H54 (cell line): ENCODE data around the gene DRD4.
"Not testable (repeated sequence)": the region's sequence is repeated elsewhere in the genome, so short reads cannot be mapped to it uniquely, and the experiment has no call there.

ENCODE experiments used
- DNase-seq: peaks from one replicate; pipeline ENCODE4 v3.0.0; 2011; ENCODE audit warnings: low spot score, mixed read lengths; ENCODE audit not compliant: insufficient read length
- FAIRE-seq: peaks from 3 replicates; lab custom pipeline; 2011; peaks lifted over from hg19 to GRCh38; lab: Jason Lieb, UNC
- POLR2A ChIP-seq: IDR thresholded peaks from 2 replicates; pipeline ENCODE4 v1.6.1; 2011; ENCODE audit warnings: low read depth, mild to moderate bottlenecking, low read length

DRD4 gene

DNA sequence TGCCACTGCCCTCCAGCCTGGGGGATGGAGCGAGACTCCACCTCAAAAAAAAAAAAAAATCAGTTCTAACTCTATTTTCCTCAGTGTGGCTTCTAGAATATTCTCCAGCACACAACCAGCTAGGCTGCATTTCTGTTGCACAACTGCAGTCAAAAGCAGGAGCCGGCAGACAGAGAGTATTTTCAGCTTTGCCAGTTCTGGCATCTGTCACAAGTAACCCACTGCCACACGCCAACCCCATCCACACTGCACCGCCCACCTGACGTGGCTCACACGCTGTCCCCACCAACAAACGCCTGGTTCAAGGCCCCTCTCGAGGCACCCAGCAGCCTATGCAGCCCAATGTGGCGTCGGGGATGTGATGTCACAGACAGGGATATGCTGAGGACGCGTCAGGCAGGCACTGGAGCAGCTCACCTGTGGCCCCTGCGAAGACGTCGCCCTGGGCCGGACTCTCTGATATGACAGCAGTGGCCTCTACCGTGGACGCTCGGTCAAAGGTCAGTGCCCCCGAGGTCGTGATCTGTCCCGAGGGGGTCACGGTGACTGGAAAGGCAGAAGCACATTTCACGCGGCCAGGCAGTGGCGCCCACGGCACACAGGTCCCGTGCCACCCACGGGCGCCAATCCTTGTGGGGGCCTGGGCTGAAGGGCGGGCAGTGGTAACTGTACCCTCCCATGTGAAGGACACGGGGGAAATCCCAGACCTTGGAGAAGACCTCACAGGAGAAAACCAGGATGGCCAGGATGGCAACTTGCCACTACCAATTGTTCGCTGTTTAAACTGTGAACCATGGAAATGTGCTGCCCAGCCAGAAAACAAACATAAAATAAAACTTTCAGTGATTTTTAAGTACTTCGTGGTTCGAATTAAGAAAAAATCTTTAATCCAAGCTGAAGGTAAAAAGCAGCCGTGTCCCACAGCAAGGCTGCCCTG is 42.5 kb downstream of the DRD4 start:
- no peak for FAIRE-seq
- DNase-seq = no peak
- TF ChIP-seq POLR2A = no peak

DNA sequence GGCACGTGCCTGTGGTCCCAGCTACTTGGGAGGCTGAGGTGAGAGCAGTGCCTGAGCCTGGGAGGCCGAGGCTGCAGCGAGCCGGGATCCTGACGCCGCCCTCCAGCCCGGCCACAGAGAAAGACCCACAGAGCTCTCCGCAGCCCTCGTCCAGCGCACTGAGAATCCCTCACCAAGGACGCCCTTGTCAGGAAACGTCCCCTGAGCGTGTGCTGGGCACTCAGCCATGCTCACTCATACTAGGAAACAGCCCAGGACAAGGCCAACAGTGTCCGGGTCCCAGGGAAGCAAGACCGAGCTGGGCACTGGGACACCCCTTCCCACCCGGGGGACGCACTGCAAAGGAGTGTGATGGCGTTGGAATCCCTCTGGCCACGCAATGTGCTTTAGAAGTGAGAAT is 43.4 kb downstream of the DRD4 start:
- DNase-seq (no peak), FAIRE-seq (no peak)
- TF ChIP-seq POLR2A = no peak

DNA sequence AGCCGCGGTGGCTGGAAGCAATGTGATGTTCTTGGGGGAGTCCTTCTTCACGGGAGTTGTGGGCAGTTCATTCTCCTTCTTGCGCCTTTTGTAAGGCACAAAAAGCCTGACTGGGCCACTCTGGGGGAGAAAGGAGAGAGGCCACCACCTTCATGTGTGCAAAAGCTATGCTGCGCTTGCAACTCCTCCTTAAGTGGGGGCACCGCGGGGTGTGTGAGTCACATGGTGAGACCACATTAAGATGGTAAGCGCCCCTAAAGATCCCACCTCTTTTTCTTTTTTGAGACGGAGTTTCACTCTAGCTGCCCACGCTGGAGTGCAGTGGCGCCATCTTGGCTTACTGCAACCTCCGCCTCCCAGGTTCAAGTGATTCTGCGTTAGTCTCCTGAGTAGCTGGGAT is 43.9 kb downstream of the DRD4 start:
- no peak for DNase-seq
- FAIRE-seq = no peak
- no peak for TF ChIP-seq POLR2A

DNA sequence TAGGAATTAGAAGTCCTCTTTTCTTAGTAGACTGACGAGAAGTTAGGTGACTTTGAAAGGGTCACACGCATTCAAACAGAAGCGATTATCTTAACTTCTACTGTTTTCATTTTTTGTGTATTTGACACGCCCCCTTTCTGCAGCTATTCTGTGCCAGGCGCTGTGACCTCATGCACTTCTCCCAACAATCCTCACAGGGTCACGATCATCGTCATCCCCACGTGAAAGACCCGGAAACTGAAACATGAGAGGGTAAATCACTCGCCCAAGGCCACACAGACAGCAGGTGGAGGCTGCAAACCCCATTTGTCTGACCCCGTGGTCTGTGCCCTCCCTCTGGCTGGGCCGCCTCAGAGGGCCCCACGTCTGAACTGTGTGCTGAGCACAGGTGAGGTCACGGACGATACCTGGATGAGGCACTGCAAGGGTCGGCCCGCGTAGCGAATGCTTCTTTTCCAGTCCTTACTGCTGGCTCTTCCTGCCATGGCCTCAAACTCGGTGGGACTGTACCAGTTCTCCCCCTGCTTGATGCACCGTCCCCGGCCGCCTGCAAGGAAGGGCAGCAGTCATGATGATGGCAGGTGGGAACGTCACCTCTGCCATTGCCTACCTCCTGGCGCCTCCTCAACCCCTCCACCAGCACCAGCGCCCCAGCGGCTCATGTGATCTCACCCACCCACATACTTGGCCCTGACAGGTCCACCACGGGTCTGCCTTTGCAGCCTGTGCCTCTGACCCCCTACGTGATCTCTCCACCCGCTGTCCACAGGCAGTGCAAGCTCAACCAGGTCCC is 49.6 kb downstream of the DRD4 start:
- no peak for DNase-seq
- TF ChIP-seq POLR2A = no peak
- no peak for FAIRE-seq

GRCh38 chr11:687751-688150 is 50.7 kb downstream of the DRD4 start:
- no peak for TF ChIP-seq POLR2A
- DNase-seq = no peak
- FAIRE-seq = no peak

- no peak for TF ChIP-seq POLR2A
- FAIRE-seq = no peak
- DNase-seq = no peak
These were observed 51.6 kb downstream of the DRD4 start for GRCh38 chr11:688681-689080.

- FAIRE-seq (no peak), DNase-seq (no peak)
- TF ChIP-seq POLR2A = no peak
These were observed 52.6 kb downstream of the DRD4 start for GRCh38 chr11:689625-690024.

DNA sequence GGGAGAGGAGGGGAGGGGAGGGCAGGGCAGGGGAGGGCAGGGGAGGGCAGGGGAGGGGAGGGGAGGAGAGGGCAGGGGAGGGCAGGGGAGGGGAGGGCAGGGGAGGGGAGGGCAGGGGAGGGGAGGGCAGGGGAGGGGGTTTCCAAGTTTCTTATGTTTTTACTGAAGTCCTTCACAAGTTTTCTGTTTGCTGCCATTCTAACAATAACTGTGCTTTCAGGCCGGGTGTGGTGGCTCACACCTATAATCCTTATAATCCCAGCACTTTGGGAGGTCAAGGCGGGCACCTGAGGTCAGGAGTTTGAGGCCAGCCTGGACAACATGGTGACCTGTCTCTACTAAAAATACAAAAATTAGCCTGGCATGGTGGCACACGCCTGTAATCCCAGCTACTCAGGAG is 53.2 kb downstream of the DRD4 start:
- FAIRE-seq, DNase-seq: not testable (repeated sequence)
